SK-N-MC (cell line): ENCODE measurements around the gene GSTM4.

Experiments used
- EZH2 ChIP-seq: fragments of 200-600 bp; sonication (generic); IDR thresholded peaks from one replicate; pipeline ENCODE4 v1.6.1; 2017; ENCODE audit warnings: antibody characterized with exemption
- POLR2AphosphoS5 ChIP-seq: IDR thresholded peaks from 2 replicates; pipeline ENCODE4 v1.6.1; 2012; ENCODE audit warnings: mild to moderate bottlenecking, low read depth, low read length, borderline replicate concordance

- no peak for TF ChIP-seq POLR2AphosphoS5
- no peak for TF ChIP-seq EZH2
Observed at GRCh38 chr1:109620841-109621286, 35.0 kb upstream of the GSTM4 start.
